HepG2 (cell line): Measurements from ENCODE around the gene HPS1.

Experiments
- ARNT ChIP-seq: fragments of 450-650 bp; IDR thresholded peaks from 2 replicates; pipeline ENCODE4 v1.6.1; 2017
- GATAD2A ChIP-seq: IDR thresholded peaks from 2 replicates; pipeline ENCODE4 v1.6.1; 2016
- KDM6A ChIP-seq: IDR thresholded peaks from 2 replicates; pipeline ENCODE4 v1.6.1; 2016; ENCODE audit warnings: low read depth
- MAFK ChIP-seq, 2 experiments: IDR thresholded peaks in 1 of 2; conservative IDR thresholded peaks in 1 of 2; 2 replicates each; pipeline ENCODE4 v1.6.1; 2011; ENCODE audit warnings: improper control_type of control experiment in 2 of 2, low read length in 2 of 2
- NFATC3 ChIP-seq: sonication (generic); formaldehyde crosslinking; IDR thresholded peaks from 2 replicates; pipeline ENCODE4 v1.5.1; 2020; ENCODE audit warnings: mild to moderate bottlenecking, missing genetic modification reagents
- RELA ChIP-seq: sonication (generic); formaldehyde crosslinking; IDR thresholded peaks from 2 replicates; pipeline ENCODE4 v1.4.0; 2020; ENCODE audit warnings: missing genetic modification reagents
- RFX5 ChIP-seq: IDR thresholded peaks from 2 replicates; pipeline ENCODE4 v1.6.1; 2011; ENCODE audit warnings: low read depth, low read length, improper control_type of control experiment
- SIN3A ChIP-seq: IDR thresholded peaks from 2 replicates; pipeline ENCODE4 v1.6.1; 2011; ENCODE audit warnings: low read depth, mild to moderate bottlenecking, control low read depth, low read length, borderline replicate concordance
- SRSF9 ChIP-seq: fragments of 200-400 bp; formaldehyde crosslinking; IDR thresholded peaks from 2 replicates; pipeline ENCODE4 v1.6.1; 2018; ENCODE audit warnings: borderline replicate concordance, mild to moderate bottlenecking, low read depth, low read length; ENCODE audit not compliant: insufficient read depth, poor library complexity, severe bottlenecking
- ZFP36 ChIP-seq: fragments of 150-350 bp; IDR thresholded peaks from 2 replicates; pipeline ENCODE4 v1.6.1; 2018; ENCODE audit warnings: borderline replicate concordance, low read length, low read depth; ENCODE audit not compliant: partially characterized antibody
- ZNF263 ChIP-seq: sonication (generic); formaldehyde crosslinking; IDR thresholded peaks from 2 replicates; pipeline ENCODE4 v1.4.0; 2020; ENCODE audit warnings: missing genetic modification reagents
- TF ChIP-seq, protein P1 (sequence below): IDR thresholded peaks from 2 replicates; pipeline ENCODE4 v1.6.1; 2012; ENCODE audit warnings: low read depth, low read length, improper control_type of control experiment

GRCh38 chr10:98431016-98431415 lies 15.7 kb downstream of the HPS1 start:
- TF ChIP-seq RFX5, result no peak
- TF ChIP-seq ZNF263 (CRISPR knock-in tag), result no peak
- TF ChIP-seq SIN3A, result no peak
- no peak for TF ChIP-seq RELA (CRISPR knock-in tag)
- no peak for TF ChIP-seq KDM6A (CRISPR knock-in tag)
- TF ChIP-seq ARNT, result no peak
- TF ChIP-seq ZFP36, result no peak
- no peak for TF ChIP-seq NFATC3
- no peak for TF ChIP-seq MAFK (conservative IDR thresholded peaks at IDR 0.05 in 1 of 2, IDR thresholded peaks at IDR 0.05 in 1 of 2; ENCODE audit: low read length in 2 of 2)
- TF ChIP-seq SRSF9, result no peak
- TF ChIP-seq, protein P1, sequence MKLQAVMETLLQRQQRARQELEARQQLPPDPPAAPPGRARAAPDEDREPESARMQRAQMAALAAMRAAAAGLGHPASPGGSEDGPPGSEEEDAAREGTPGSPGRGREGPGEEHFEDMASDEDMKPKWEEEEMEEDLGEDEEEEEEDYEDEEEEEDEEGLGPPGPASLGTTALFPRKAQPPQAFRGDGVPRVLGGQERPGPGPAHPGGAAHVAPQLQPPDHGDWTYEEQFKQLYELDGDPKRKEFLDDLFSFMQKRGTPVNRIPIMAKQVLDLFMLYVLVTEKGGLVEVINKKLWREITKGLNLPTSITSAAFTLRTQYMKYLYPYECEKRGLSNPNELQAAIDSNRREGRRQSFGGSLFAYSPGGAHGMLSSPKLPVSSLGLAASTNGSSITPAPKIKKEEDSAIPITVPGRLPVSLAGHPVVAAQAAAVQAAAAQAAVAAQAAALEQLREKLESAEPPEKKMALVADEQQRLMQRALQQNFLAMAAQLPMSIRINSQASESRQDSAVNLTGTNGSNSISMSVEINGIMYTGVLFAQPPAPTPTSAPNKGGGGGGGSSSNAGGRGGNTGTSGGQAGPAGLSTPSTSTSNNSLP, result no peak
- no peak for TF ChIP-seq GATAD2A
